AG10803 (cell line): ENCODE measurements around the gene CERS1.

ENCODE experiments used
- DNase-seq: peaks from one replicate; pipeline ENCODE4 v3.0.0; 2010; ENCODE audit warnings: low read depth
- H3K4me3 ChIP-seq: 2 replicates; pipeline ENCODE4 v1.5.1; 2011; ENCODE audit warnings: mild to moderate bottlenecking, low read length, control low read depth
- TF ChIP-seq, protein P1 (sequence below): conservative IDR thresholded peaks from 2 replicates; pipeline ENCODE4 v1.5.1; 2011; ENCODE audit warnings: mild to moderate bottlenecking, low read length, control low read depth, inconsistent platforms

The CERS1 gene

DNA sequence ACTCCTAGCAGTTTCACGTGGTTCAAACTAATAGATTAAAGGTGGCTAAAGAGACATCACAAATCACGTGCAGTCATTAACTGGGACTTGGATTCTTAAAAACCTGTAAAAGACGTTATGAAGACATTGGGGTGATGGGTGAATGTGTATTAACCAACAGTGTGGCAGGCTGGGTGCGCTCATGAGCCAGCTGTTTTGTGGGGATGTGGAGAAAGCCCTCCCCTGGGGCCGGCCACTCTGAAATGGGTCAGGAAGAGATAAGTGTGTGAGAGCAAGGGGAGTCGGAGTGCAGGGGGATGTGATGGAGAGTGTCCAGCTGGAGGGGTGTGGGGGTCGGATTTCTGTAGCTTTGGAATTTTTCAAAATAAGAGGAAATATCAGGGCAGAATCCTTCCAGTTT is 53.8 kb downstream of the CERS1 start:
- no peak overlapping the region for H3K4me3 ChIP-seq
- DNase-seq: no peak
- TF ChIP-seq, protein P1, sequence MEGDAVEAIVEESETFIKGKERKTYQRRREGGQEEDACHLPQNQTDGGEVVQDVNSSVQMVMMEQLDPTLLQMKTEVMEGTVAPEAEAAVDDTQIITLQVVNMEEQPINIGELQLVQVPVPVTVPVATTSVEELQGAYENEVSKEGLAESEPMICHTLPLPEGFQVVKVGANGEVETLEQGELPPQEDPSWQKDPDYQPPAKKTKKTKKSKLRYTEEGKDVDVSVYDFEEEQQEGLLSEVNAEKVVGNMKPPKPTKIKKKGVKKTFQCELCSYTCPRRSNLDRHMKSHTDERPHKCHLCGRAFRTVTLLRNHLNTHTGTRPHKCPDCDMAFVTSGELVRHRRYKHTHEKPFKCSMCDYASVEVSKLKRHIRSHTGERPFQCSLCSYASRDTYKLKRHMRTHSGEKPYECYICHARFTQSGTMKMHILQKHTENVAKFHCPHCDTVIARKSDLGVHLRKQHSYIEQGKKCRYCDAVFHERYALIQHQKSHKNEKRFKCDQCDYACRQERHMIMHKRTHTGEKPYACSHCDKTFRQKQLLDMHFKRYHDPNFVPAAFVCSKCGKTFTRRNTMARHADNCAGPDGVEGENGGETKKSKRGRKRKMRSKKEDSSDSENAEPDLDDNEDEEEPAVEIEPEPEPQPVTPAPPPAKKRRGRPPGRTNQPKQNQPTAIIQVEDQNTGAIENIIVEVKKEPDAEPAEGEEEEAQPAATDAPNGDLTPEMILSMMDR: no peak

DNA sequence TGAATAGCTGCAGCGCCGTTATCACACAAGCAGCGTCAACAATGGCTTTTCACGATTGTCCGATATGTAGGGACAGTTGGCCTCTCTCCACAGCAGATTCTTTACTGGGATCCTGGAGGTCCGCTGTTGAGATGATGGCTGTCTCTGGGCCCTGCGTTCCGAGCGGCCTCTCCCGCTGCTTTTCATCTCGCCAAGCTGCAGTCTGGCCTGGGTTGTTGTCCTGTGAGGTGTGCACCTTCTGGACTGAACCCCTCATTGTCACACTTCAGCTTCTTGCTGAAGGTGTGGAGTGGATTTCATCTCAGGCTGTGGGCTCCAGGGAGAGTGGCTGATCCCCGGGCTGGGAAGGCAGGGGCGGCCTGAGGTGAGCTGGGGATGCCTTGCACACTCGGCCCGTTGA is 54.6 kb downstream of the CERS1 start:
- TF ChIP-seq, protein P1: no peak
- H3K4me3 ChIP-seq: no peak overlapping the region
- no peak for DNase-seq

DNA sequence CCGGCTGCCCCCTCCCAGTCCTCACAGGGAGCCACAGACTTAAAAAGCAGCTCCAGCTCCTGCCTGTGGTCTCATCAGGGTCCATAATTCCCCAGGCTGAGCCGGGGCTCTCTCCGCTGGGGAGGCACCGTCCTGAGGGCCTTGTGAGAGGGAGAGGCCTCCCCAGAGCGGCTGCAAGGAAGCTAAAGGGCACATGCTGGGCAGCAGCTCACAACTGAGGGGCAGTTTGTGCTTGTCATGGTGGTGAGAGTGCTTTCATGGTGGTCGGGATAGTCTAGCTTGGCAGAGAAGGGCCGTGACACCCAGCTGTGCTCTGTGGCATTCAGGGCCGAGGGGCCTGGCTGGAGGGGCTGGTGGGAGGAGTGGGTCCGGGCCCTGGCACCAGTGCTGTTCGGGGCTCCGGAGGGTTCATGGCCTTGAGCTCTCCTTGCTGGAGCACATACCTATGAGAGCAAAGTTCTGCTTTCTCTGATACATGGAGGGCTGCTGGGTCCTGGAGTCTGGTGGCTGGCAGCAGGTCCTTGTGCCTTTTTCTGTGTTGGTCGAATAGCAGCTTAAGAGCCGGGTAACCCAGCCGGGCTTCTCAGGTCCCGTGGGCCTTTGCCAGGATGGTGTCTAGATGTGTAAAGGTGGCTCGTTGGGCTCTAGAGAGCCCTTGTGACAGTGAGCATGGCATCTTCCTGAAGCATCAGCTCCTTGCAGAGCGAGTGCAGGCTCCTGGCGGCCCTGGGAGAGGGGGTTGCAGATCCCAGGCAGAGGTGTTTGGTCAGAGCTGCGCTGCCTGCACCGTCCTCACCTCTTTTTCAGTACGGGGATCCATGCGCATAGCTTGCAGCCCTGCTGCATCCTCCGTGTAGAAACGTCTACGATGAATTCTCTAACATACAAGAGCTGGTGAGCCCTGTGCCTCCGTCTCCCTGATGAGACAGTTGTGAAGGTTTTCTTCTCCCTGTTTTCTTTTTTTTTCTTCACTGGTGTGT is 55.4 kb downstream of the CERS1 start:
- no peak for DNase-seq
- TF ChIP-seq, protein P1: no peak
- H3K4me3 ChIP-seq: no peak overlapping the region

DNA sequence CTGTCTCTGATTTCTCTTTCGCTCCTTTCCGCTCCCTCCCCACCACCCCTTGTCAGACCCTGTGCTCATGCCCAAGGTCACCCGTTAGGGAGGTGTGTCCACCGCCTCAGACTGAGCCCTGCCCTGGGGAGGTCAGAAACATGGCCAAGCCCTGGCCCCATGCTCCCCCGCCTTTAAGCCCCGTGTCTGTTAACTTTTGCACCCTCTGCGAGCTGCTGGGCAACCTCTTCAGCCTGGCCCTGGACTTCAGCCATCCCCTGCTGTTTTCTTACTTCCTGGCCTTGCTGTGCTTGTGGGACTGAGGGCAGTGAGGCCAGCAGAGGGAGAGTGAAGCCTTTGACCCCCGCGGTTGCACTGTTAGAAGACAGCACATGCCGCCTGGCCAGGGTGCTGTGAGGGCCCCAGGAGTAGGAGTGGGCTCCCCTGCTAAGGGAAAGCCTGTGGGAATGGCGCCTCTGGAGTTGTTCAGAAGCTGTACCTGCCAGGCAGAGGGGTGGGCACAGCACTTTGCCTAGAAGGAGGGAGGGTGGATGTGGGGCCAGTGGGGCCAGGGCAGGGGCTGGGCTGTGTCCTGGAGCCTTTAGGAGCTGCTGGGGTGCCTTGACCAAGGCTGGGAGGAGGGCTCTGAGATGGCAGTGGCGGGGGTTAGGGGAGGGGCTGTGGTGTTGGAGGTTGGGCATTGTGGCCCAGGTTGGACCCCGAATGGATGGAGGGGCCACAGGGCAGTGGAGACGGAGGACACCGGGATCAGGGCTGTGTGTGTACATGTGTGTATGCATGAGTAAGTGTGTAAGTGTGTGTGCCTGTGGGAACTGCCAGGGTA is 56.3 kb downstream of the CERS1 start:
- H3K4me3 ChIP-seq: no peak overlapping the region
- DNase-seq: peak; percentile 16
- TF ChIP-seq, protein P1: no peak

DNA sequence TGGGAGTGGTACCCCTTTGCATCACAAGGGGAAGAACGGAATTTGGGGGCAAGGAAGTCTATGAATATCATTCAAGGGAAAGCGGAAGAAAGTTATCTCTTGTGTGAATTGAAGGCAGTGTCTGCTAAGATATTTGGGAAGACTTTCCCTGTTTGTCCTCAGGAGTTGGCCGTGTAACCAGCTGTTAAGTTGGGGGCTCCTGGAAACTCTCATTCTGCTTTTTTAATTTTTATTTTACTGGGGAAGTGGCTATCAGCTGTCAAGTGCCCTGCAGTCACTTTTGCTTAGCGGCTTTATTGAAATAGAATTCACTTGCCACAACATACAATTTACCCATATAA is 61.3 kb downstream of the CERS1 start:
- TF ChIP-seq, protein P1: no peak
- DNase-seq: no peak
- H3K4me3 ChIP-seq: peak overlapping the region; percentile 86

DNA sequence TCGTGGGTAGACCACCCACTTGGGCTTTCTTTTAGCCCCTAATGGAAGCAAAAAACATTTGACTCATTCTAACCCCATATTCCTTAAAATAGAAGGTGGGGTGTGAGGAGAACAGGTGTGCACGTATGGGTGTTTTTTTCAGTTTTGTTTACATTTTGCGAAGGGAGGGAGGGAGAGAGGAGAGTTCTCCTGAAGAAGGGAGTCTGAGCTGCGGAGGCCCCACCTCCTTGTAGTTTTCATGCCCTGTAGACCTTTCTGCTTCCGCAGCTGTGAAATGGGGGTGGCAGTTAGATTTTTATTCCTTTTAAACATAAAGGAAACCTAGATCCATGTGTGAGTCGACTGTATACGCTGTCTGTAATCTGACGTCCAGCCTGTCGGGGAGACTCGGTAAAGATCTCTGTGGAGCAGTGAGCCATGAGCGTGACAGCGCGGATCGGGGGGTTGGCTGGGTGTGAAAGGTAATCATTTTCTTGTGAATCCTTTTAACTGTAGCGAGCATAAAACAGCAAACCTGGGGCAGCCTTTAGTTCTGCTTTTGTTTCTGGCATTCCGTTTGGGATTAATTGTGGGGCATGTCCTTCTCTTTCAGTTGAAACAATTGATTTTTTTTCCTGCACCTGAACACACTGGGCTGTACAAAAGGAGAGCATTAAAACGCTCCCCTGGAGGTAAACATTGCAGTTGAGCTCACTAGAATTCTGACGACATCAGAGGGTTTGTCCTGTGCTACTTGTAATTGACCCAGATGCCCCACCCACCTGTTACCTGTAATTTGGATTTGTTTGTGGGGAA is 61.9 kb downstream of the CERS1 start:
- no peak for DNase-seq
- TF ChIP-seq, protein P1: no peak
- peak overlapping the region; percentile 86 for H3K4me3 ChIP-seq
